T-helper 1 cell treated with Interleukin-12 subunit alpha and Interleukin-12 subunit beta and Interleukin-4 antibody, amounts not matched to agents 30 μg/mL and 1 μg/mL, for 36 hours (primary cell): ENCODE measurements around the gene CAMK2D.

Experiments used
- H3K27ac Mint-ChIP-seq: one replicate; pipeline ENCODE4 v1.8.0; 2021; ENCODE audit warnings: mild to moderate bottlenecking, mixed read lengths
- H3K27me3 Mint-ChIP-seq: one replicate; pipeline ENCODE4 v1.8.0; 2021; ENCODE audit warnings: low read depth, mixed read lengths
- H3K36me3 Mint-ChIP-seq: one replicate; pipeline ENCODE4 v1.8.0; 2021; ENCODE audit warnings: low read depth, mixed read lengths
- H3K4me1 Mint-ChIP-seq: one replicate; pipeline ENCODE4 v1.8.0; 2021; ENCODE audit warnings: low read depth, mixed read lengths
- H3K4me3 Mint-ChIP-seq: one replicate; pipeline ENCODE4 v1.8.0; 2021; ENCODE audit warnings: mild to moderate bottlenecking, moderate library complexity, mixed read lengths
- H3K9me3 Mint-ChIP-seq: one replicate; pipeline ENCODE4 v1.8.0; 2021; ENCODE audit warnings: mixed read lengths

Gene CAMK2D

DNA sequence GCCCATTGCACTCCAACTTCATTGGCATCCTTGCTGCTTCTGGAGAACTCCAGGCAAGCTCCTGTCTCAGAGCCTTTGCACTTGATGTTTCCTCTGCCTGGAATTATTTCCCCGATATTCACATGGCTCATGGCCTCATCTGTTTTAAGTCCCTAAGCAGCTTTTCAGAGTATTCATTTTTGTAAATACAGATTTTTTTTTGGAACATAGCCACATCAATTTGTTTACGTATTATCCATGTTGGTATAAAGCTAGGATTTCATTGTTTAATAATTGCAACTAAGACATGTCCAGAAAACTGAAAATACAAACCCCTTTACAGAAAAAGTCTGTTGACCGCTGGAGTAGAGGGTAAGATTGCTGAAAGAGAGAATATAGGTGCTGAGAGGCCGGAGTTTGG is 142.0 kb downstream of the CAMK2D start:
- H3K4me1 Mint-ChIP-seq, result peaks cover 7% of the 10 kb centered on the region
- H3K9me3 Mint-ChIP-seq, result no peaks in the 10 kb centered on the region
- no peak overlapping the region for H3K4me3 Mint-ChIP-seq
- no peak overlapping the region for H3K27ac Mint-ChIP-seq
- peaks cover 12% of the 10 kb centered on the region for H3K36me3 Mint-ChIP-seq
- H3K27me3 Mint-ChIP-seq, result no peaks in the 10 kb centered on the region

DNA sequence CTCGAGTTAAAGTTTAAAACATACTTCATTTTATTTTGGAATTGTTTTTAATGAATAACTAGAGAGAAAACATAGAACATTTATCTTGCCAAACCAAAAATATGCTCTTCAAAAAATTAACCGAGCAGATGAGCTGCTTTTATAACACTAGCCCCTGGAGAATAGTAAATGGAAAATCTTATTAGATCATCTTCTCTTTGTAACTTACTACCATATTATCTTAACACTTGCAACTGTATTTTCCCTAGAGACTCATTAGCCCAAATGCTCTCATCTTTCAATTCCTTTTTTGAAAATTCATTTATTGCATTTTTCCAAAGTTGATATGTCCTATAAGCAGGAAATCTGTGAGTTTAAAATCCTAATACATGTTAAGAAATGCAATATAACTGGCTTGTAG is 143.3 kb downstream of the CAMK2D start:
- Mint-ChIP-seq H3K4me1 (peaks cover 9% of the 10 kb centered on the region), H3K4me3 (no peak overlapping the region), H3K27me3 (no peaks in the 10 kb centered on the region), H3K36me3 (peaks cover 10% of the 10 kb centered on the region), H3K9me3 (no peaks in the 10 kb centered on the region), H3K27ac (no peak overlapping the region)

DNA sequence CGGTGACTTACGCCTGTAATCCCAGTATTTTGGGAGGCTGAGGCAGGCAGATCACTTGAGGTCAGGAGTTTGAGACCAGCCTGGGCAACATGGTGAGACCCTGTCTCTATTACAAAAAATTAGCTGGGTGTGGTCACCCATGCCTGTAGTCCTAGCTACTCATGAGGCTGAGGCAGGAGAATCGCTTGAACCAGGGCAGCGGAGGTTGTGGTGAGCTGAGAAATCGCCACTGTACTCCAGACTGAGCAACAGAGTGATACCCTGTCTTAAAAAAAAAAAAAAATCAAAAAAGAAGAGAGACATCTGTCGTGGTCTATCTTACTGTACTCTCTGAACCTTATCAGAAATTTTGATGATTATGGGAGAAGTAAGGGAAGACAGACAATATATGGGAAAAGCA is 144.3 kb downstream of the CAMK2D start:
- Mint-ChIP-seq H3K36me3 (peaks cover 10% of the 10 kb centered on the region), H3K4me1 (peaks cover 9% of the 10 kb centered on the region), H3K27me3 (no peaks in the 10 kb centered on the region), H3K4me3 (no peak overlapping the region), H3K9me3 (no peaks in the 10 kb centered on the region), H3K27ac (no peak overlapping the region)

DNA sequence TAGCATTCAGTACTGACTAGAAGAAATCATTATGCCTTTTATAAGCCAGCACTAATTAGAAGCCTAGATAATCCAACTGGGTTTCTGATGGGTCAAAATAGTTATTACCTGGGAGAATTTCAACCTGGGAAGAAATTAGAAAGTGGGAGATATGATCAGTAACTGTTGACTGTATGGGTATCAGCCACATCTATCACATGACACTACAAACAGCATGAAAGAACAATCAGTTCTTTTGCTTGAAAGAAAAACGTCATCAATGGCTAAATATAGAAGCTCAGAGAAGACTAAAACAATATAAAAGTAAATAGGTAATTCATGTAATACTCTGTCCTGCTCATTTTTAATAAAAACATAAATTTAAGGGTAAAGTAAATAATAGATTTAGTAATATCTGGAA is 145.1 kb downstream of the CAMK2D start:
- Mint-ChIP-seq H3K4me3 (no peak overlapping the region), H3K36me3 (peaks cover 8% of the 10 kb centered on the region), H3K27ac (no peak overlapping the region), H3K9me3 (no peaks in the 10 kb centered on the region), H3K27me3 (no peaks in the 10 kb centered on the region), H3K4me1 (peaks cover 9% of the 10 kb centered on the region)

DNA sequence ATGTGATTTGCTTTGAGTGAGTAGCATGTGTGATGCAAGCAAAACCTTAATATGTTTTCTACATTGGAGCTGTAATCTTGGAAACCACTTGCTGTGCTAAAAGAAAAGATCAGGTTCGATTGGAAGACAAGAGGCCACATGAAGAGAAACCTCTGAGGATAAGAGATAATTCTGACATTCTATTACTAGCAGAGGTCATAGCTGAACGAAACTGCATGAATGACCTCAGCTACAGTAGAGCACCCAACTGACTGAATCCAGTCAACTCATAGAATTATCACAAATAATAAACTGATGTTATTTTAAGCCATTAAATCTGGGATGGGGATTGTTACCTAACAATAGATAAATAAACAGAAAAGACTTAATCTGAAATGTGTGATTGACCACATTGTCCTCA is 147.1 kb downstream of the CAMK2D start:
- H3K27me3 Mint-ChIP-seq, result no peaks in the 10 kb centered on the region
- no peak overlapping the region for H3K27ac Mint-ChIP-seq
- no peak overlapping the region for H3K4me3 Mint-ChIP-seq
- H3K9me3 Mint-ChIP-seq, result no peaks in the 10 kb centered on the region
- peaks cover 11% of the 10 kb centered on the region for H3K36me3 Mint-ChIP-seq
- peaks cover 9% of the 10 kb centered on the region for H3K4me1 Mint-ChIP-seq

DNA sequence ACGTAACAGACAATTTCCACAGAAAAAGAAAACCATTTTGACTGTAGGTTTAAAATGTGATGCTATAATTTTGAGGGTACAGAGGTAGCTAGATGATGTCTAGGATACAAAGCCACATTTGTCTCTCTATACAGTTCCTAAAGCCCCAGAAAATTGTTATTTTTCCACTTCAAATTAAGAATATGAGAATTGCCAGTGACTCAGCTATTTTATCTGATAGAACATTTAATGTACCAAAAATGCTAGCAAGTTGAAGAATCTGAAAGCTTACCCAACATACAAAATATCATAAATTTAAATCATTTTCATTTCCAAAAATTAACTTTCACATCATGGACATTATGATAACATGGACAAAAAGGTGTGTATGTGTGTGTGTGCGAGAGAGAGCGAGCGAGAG is 148.0 kb downstream of the CAMK2D start:
- H3K9me3 Mint-ChIP-seq, result no peaks in the 10 kb centered on the region
- H3K4me3 Mint-ChIP-seq, result no peak overlapping the region
- H3K36me3 Mint-ChIP-seq, result peaks cover 15% of the 10 kb centered on the region
- no peak overlapping the region for H3K27ac Mint-ChIP-seq
- no peaks in the 10 kb centered on the region for H3K27me3 Mint-ChIP-seq
- H3K4me1 Mint-ChIP-seq, result peaks cover 9% of the 10 kb centered on the region

DNA sequence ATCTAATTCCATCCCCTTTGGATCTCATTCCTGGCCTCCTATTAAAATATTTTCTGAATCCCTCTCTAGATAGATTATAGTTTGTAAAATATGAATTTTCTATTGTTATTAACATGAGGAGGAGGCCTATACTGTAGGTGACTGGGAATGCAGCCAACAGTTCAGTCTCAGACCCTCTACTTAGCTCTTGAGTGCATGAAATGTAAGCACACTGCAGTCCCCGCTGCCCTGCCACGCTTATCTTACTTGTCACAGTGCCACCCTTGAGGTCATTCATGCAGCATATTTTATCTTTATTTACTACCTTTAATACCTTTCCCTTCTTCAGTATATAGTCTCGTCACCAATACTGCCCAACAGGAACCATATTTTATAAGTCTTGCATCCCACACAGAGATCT is 151.0 kb downstream of the CAMK2D start:
- H3K27me3 Mint-ChIP-seq, result no peaks in the 10 kb centered on the region
- H3K27ac Mint-ChIP-seq, result no peak overlapping the region
- no peak overlapping the region for H3K4me3 Mint-ChIP-seq
- H3K9me3 Mint-ChIP-seq, result peaks cover 10% of the 10 kb centered on the region
- peaks cover 22% of the 10 kb centered on the region for H3K4me1 Mint-ChIP-seq
- H3K36me3 Mint-ChIP-seq, result peaks cover 31% of the 10 kb centered on the region

DNA sequence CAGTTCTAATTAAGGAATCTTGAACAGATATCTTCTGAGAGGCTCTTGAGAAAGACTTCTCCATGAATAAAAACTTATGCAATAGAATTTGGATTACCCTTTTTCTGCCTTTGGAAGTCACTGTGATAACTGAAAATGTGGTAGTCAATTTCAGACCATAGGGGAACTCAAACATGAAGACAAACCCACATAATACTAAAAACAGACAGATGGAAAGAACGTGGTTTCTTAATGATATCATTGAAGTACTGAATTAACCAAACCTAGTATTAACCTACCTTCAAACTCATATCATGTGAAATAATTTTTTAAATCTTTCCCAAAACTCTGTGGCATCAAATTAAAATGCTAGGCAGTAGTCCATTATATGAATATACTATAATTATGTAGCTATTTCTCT is 153.5 kb downstream of the CAMK2D start:
- H3K27me3 Mint-ChIP-seq, result no peaks in the 10 kb centered on the region
- H3K27ac Mint-ChIP-seq, result no peak overlapping the region
- H3K4me1 Mint-ChIP-seq, result peaks cover 20% of the 10 kb centered on the region
- H3K9me3 Mint-ChIP-seq, result peaks cover 10% of the 10 kb centered on the region
- H3K36me3 Mint-ChIP-seq, result peaks cover 32% of the 10 kb centered on the region
- no peak overlapping the region for H3K4me3 Mint-ChIP-seq

DNA sequence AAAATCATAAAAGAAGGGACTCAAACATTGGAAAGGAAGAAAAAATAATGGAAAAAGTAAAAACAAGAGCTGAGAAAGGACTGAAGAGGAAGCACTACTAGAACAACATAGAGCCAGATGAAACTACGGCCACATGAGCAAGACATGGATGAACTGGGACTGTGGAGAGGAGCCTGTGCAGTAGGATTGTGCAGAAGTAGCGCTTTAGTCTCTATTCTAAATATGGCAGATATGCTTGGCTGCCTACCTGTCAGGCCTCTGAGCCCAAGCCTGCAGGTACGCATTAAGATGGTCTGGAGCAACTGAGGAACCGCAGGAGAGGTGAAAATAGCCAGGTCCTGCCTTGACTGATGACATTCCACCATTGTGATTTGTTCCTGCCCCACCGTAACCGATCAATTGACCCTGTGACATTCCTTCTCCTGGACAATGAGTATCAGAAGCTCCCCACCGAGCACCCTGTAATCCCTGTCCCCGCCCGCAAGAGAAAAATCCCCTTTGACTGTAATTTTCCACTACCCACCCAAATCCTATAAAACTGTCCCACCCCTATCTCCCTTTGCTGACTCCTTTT is 154.3 kb downstream of the CAMK2D start:
- Mint-ChIP-seq H3K4me3 (no peak overlapping the region), H3K27ac (no peak overlapping the region), H3K36me3 (peaks cover 36% of the 10 kb centered on the region)

DNA sequence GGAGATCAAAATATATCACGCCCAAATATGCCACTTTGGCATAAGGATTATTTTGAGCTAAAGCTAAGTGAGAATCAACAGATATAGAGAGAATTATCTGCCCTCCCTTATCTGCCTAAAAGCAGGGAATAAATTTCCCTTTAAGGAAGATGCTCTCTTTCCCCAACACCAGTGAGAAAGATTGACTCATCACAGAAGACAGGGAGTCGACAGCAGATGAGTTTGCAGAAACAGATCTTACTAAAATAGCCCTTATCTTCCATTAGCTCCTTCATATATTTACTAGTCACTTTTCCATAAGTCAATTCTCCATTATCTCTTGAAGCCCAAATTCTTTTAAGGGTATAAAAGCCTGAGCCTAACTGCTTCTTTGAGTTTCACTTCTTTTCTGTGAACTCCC is 156.6 kb downstream of the CAMK2D start:
- Mint-ChIP-seq H3K4me1 (peaks cover 20% of the 10 kb centered on the region), H3K36me3 (peaks cover 37% of the 10 kb centered on the region), H3K27me3 (no peaks in the 10 kb centered on the region), H3K4me3 (no peak overlapping the region), H3K9me3 (peaks cover 10% of the 10 kb centered on the region), H3K27ac (no peak overlapping the region)

More for the DNA sequence above, 154.3 kb downstream of the CAMK2D start:
- Mint-ChIP-seq H3K27me3 (no peaks in the 10 kb centered on the region), H3K4me1 (peaks cover 20% of the 10 kb centered on the region), H3K9me3 (peaks cover 10% of the 10 kb centered on the region)

DNA sequence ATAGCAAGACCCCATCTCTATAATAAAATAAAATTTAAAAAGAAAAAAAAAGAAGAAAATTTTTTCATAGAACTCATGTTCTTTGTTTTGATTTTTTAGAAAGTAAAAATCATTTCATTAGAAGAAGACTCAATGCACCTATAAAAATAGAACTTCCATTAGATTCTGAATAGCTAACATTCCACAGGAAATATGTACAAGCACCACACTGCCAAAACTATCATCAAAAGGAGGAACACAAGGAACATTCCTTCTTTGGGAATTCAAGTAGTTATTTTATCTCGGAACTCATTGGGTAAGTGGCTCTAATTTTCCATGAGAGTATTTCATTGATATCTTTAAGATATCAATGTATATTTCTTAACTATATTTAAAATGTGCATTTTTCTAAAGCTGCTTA is 157.6 kb downstream of the CAMK2D start:
- H3K36me3 Mint-ChIP-seq, result peaks cover 36% of the 10 kb centered on the region
- no peak overlapping the region for H3K27ac Mint-ChIP-seq
- peaks cover 20% of the 10 kb centered on the region for H3K4me1 Mint-ChIP-seq
- peaks cover 10% of the 10 kb centered on the region for H3K9me3 Mint-ChIP-seq
- no peaks in the 10 kb centered on the region for H3K27me3 Mint-ChIP-seq
- H3K4me3 Mint-ChIP-seq, result no peak overlapping the region

DNA sequence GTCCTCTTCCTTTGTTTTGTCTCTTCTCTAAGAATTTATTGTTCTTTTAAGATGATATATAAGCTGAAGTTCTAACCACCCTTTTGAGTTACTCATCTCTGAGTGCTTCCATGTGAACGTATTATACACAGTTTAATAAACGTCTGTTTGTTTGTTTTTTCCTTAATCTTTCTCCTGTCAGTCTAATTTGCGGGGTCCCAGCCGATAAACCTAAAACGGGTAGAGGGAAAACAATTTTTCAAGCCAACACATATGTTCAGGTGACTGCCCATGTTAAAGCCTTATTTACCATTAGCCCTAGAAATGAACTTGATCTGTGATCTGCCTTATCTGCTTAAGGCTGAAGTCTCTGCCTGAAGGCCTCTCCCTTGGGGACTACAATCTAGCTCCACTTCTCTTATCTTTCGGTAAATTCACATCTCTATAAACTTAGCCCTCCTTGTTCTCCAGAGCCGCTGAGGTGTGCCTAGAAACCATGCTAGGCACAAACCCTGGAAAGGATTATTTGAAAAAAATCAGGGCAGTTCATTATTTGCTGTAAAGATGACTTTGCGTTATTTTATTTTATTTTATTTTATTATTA is 158.8 kb downstream of the CAMK2D start:
- H3K4me3 Mint-ChIP-seq, result no peak overlapping the region
- H3K4me1 Mint-ChIP-seq, result peaks cover 16% of the 10 kb centered on the region
- no peaks in the 10 kb centered on the region for H3K27me3 Mint-ChIP-seq
- H3K9me3 Mint-ChIP-seq, result peaks cover 7% of the 10 kb centered on the region
- H3K27ac Mint-ChIP-seq, result no peak overlapping the region
- H3K36me3 Mint-ChIP-seq, result peaks cover 31% of the 10 kb centered on the region

DNA sequence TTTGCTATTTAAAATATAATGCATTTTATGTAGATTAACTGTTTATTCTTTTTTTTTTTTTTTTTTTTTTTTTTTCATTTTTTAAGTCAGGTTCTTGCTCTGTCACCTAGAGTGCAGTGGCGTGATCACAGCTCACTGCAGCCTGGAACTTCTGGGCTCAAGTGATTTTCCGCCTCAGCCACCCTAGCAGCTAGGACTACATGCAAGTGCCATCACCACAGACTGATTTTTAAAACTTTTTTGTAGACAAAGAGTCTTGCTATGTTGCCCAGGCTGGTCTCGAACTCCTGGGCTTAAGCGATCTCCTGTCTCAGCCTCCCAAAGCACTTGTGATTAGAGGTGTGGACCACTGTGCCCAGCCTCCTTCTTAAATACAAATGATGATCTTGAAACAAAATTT is 159.9 kb downstream of the CAMK2D start:
- Mint-ChIP-seq H3K36me3 (peaks cover 21% of the 10 kb centered on the region), H3K4me1 (peaks cover 11% of the 10 kb centered on the region), H3K4me3 (no peak overlapping the region), H3K9me3 (peaks cover 3% of the 10 kb centered on the region), H3K27ac (no peak overlapping the region), H3K27me3 (no peaks in the 10 kb centered on the region)

DNA sequence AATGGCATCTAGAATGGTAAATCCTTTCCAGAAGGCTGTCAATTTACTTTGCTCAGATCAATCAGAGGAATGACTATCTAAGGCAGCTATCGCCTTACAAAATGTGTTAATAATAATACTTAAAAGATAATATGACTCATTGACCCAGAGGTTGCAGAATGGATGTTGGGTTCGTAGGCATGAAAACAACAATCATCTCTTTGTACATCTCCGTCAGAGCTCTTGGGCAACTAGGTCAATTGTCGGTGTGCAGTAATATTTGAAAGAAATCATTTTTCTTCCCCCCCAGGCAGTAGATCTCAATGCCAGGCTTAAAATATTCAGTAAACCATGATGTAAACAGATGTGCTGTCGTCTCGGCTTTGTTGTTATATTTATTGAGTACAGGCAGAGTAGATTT is 165.1 kb downstream of the CAMK2D start:
- no peaks in the 10 kb centered on the region for H3K9me3 Mint-ChIP-seq
- no peak overlapping the region for H3K27ac Mint-ChIP-seq
- H3K4me1 Mint-ChIP-seq, result peaks cover 26% of the 10 kb centered on the region
- peaks cover 25% of the 10 kb centered on the region for H3K36me3 Mint-ChIP-seq
- H3K27me3 Mint-ChIP-seq, result no peaks in the 10 kb centered on the region
- H3K4me3 Mint-ChIP-seq, result no peak overlapping the region

DNA sequence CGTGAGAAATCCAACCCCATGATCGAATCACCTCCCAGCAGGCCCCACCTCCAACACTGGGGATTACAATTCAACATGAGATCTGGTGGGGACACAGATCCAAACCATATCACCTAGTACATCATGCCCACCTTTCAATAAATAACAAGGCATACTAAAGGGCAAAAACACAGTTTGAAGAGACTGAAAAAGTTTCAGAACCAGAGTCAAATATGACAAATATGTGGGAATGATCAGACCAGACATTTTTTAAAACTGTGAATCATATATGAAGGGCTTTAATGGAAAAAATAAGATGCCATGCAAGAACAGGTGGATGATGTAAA is 167.3 kb downstream of the CAMK2D start:
- Mint-ChIP-seq H3K9me3 (no peaks in the 10 kb centered on the region), H3K27ac (peak overlapping the region; percentile 47), H3K4me1 (peaks cover 33% of the 10 kb centered on the region), H3K36me3 (peaks cover 25% of the 10 kb centered on the region), H3K27me3 (no peaks in the 10 kb centered on the region), H3K4me3 (no peak overlapping the region)
